HL-60 (cell line): ENCODE data around the gene TDRD3.

ENCODE experiments used
- CTCF ChIP-seq: IDR thresholded peaks from one replicate; pipeline ENCODE4 v1.5.1; 2011; ENCODE audit warnings: low read length, control low read depth, inconsistent platforms; ENCODE audit not compliant: insufficient read depth
- GABPA ChIP-seq: IDR thresholded peaks from 2 replicates; pipeline ENCODE4 v1.6.1; 2012; ENCODE audit warnings: low read depth
- POLR2AphosphoS5 ChIP-seq: IDR thresholded peaks from 2 replicates; pipeline ENCODE4 v1.6.1; 2012; ENCODE audit warnings: low read depth
- REST ChIP-seq: IDR thresholded peaks from 2 replicates; pipeline ENCODE4 v1.6.1; 2012; ENCODE audit warnings: low read depth; ENCODE audit not compliant: insufficient replicate concordance
- SPI1 ChIP-seq: IDR thresholded peaks from 2 replicates; pipeline ENCODE4 v1.6.1; 2012; ENCODE audit warnings: low read depth, mild to moderate bottlenecking, borderline replicate concordance

GRCh38 chr13:60501236-60501635 lies 104.2 kb downstream of the TDRD3 start:
- TF ChIP-seq CTCF = no peak
- no peak for TF ChIP-seq GABPA
- no peak for TF ChIP-seq POLR2AphosphoS5
- TF ChIP-seq REST = no peak
- no peak for TF ChIP-seq SPI1
